Measurements from ENCODE around the gene RAB41. TPM values are rescaled to one million over a fixed set of nuclear protein-coding genes. Genes with fewer than 3 reads are reported as not detected.

The RAB41 gene
- total RNA-seq, 1 donor from 2014 or later = not detected

DNA sequence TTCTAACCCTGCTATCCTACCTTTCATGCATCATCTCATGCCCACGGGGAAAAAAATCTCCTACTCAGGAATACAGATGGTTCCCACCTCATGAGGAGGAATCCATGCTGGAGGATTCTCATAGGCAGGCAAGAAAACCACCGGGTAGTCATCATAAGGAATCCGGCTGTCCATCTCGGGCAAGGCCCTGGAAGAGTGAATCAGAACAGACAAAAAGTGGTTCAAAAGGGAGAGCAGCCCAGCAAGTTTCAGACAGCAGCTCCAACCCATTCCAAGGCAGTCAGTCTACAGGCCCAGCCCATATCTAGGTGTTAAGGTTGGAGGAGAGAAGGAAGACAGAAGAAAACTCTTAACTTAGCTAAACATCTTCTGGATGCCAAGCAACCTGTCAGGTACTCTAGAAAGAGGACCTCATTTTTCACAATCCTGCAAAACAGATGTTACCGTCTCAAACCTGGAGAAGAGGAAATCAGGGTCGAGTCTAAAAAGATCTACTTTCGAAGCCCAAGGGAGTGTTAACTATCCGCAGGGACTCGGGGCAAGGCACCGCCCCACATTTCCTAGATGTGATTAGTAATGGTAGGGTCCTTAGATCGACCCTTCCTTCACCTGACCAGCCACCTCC, 7.3 kb downstream of the RAB41 start:
- Mint-ChIP-seq H3K9me3 (ENCODE audit: unreplicated experiment) (no peaks in the 10 kb centered on the region), H3K4me3 (ENCODE audit: unreplicated experiment) (peak overlapping the region; percentile 93), H3K27ac (ENCODE audit: unreplicated experiment) (peak overlapping the region; percentile 4), H3K36me3 (ENCODE audit: unreplicated experiment) (no peaks in the 10 kb centered on the region), H3K4me1 (ENCODE audit: low read depth, unreplicated experiment) (peaks cover 2% of the 10 kb centered on the region), H3K27me3 (ENCODE audit: unreplicated experiment) (no peaks in the 10 kb centered on the region)
- DNase-seq = no peak
- TF ChIP-seq, protein P1, sequence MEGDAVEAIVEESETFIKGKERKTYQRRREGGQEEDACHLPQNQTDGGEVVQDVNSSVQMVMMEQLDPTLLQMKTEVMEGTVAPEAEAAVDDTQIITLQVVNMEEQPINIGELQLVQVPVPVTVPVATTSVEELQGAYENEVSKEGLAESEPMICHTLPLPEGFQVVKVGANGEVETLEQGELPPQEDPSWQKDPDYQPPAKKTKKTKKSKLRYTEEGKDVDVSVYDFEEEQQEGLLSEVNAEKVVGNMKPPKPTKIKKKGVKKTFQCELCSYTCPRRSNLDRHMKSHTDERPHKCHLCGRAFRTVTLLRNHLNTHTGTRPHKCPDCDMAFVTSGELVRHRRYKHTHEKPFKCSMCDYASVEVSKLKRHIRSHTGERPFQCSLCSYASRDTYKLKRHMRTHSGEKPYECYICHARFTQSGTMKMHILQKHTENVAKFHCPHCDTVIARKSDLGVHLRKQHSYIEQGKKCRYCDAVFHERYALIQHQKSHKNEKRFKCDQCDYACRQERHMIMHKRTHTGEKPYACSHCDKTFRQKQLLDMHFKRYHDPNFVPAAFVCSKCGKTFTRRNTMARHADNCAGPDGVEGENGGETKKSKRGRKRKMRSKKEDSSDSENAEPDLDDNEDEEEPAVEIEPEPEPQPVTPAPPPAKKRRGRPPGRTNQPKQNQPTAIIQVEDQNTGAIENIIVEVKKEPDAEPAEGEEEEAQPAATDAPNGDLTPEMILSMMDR (IDR thresholded peaks at IDR 0.05; ENCODE audit: partially characterized antibody, unreplicated experiment) = no peak

DNA sequence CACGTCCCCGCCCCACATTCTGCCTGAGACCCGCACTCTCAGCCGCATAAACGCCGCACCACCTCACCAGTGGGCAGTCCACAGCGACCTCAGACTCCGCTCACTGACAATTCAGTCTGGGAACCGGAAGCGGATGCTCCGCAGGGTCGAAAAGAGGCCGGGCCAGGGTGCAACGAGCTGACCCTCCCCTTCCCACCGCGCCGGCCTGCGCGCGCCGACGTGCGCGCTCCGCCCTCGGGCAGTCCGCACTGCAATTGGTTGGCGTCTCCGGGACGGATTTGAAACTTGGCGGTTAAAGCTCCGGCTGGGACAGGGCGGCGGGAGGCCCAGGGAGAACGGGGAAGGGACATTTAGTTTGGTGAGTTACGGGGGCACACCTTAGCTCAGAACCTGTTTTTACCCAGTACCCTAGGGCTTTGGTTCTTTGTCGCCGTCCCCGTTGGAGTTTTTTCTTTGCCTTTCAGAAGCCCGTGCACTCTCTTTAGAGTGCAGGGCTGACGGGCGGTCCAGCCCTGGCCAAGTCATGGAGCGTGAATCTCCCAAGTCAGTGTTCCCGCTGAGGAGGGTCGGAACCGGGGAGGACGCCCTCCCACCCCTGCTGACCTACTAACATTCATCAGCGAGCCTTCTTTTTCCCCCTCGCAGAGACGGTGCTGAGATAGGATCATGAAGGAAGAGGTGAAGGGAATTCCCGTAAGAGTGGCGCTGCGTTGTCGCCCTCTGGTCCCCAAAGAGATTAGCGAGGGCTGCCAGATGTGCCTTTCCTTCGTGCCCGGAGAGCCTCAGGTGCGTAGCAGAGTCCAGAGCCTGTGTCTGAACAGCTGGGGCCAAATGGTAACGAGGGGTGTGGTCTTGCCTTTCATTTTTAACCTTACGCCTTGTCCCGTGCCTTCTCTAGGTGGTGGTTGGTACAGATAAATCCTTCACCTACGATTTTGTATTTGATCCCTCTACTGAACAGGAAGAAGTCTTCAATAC, 8.1 kb downstream of the RAB41 start, which contains the start of the genes KIF4A and PDZD11:
Gene KIF4A, plus strand, starts transcription at position 312 of the 978 bp plus-strand sequence. Its CDS starts 355 bp downstream, at position 667.
Gene PDZD11, minus strand, starts transcription at position 135 of the 978 bp plus-strand sequence. CDS start 586 bp downstream, outside the sequence.
- Mint-ChIP-seq H3K27ac (ENCODE audit: unreplicated experiment) (peak within 1 kb of the TSS; percentile 22), H3K27me3 (ENCODE audit: unreplicated experiment) (no peaks in the 10 kb centered on the region), H3K36me3 (ENCODE audit: unreplicated experiment) (no peaks in the 10 kb centered on the region), H3K4me1 (ENCODE audit: low read depth, unreplicated experiment) (peaks cover 2% of the 10 kb centered on the region), H3K4me3 (ENCODE audit: unreplicated experiment) (peak within 1 kb of the TSS; percentile 93), H3K9me3 (ENCODE audit: unreplicated experiment) (no peaks in the 10 kb centered on the region)
- TF ChIP-seq, protein P1 (IDR thresholded peaks at IDR 0.05; ENCODE audit: partially characterized antibody, unreplicated experiment) = no peak
- peak; percentile 83 for DNase-seq

DNA sequence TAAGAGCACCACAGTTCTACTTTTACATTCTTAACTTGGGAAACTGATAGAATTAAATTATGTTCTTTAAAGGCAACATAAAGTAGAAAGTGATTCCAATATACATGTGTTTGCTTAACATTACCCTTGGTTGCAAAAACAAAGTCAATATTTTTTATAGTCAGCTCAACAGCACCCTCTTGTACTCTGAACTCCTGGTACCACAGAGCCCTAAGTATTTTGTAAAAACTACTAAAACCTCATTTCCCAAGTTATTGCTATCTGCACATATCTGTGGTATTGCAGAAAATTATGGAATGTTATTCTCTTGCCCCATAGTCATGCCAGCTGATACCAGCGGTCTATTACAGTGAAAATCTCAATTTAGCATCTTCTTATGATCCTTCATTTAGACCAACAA, 10.8 kb downstream of the RAB41 start:
- peaks cover 2% of the 10 kb centered on the region for H3K4me1 Mint-ChIP-seq (ENCODE audit: low read depth, unreplicated experiment)
- no peaks in the 10 kb centered on the region for H3K9me3 Mint-ChIP-seq (ENCODE audit: unreplicated experiment)
- H3K36me3 Mint-ChIP-seq (ENCODE audit: unreplicated experiment) = no peaks in the 10 kb centered on the region
- no peaks in the 10 kb centered on the region for H3K27me3 Mint-ChIP-seq (ENCODE audit: unreplicated experiment)
- H3K4me3 Mint-ChIP-seq (ENCODE audit: unreplicated experiment) = no peak overlapping the region
- no peak for DNase-seq
- no peak overlapping the region for H3K27ac Mint-ChIP-seq (ENCODE audit: unreplicated experiment)
- TF ChIP-seq, protein P1 (IDR thresholded peaks at IDR 0.05; ENCODE audit: partially characterized antibody, unreplicated experiment) = no peak

DNA sequence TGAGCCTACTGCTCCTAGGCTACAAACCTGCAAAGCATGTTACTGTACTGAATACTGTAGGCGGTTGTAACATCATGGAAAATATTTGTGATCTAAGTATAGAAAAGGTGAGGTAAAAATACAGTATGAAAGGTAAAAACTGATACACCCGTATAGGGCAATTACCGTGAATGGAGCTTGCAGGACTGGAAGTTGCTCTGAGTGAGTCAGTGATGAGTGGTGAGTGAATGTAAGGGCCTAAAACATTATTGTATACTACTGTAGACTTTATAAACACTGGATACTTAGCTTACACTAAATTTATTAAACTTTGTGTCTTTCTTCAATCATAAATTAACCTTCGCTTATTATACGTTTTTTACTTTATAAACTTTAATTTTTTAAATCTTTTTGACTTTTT, 11.6 kb downstream of the RAB41 start:
- H3K27ac Mint-ChIP-seq (ENCODE audit: unreplicated experiment) = no peak overlapping the region
- H3K36me3 Mint-ChIP-seq (ENCODE audit: unreplicated experiment) = no peaks in the 10 kb centered on the region
- H3K4me3 Mint-ChIP-seq (ENCODE audit: unreplicated experiment) = no peak overlapping the region
- H3K27me3 Mint-ChIP-seq (ENCODE audit: unreplicated experiment) = no peaks in the 10 kb centered on the region
- no peak for DNase-seq
- TF ChIP-seq, protein P1 (IDR thresholded peaks at IDR 0.05; ENCODE audit: partially characterized antibody, unreplicated experiment) = no peak
- no peaks in the 10 kb centered on the region for H3K9me3 Mint-ChIP-seq (ENCODE audit: unreplicated experiment)
- H3K4me1 Mint-ChIP-seq (ENCODE audit: low read depth, unreplicated experiment) = peaks cover 2% of the 10 kb centered on the region
